Measurements from ENCODE around the gene FBLN2. TPM values are rescaled to one million over a fixed set of nuclear protein-coding genes. Genes with fewer than 3 reads are reported as not detected.

Gene FBLN2
- polyA plus RNA-seq, 3 donors: 0.08 TPM; not detected in 2

- Mint-ChIP-seq H3K9me3 (no peaks in the 10 kb centered on the region), H3K4me1 (no peaks in the 10 kb centered on the region), H3K27me3 (ENCODE audit: low read depth in 3 of 3) (peaks cover 0 to 6% (median 2%) of the 10 kb centered on the region in 3 donors), H3K4me3 (no peak overlapping the region), H3K27ac (no peak overlapping the region), H3K36me3 (no peaks in the 10 kb centered on the region)
- no peak for DNase-seq
- Histone ChIP-seq H3K9ac (ENCODE audit: insufficient read depth, low read length, poor library complexity, severe bottlenecking) (no peak overlapping the region), H3K9me3 (replicated peaks in 1 of 2; ENCODE audit: control insufficient read depth in 1 of 2, insufficient read depth in 1 of 2, low read length in 2 of 2) (no peaks in the 10 kb centered on the region), H3K4me2 (replicated peaks; ENCODE audit: extremely low read depth, low read length, poor library complexity, severe bottlenecking) (no peak overlapping the region), H3K36me3 (replicated peaks in 1 of 2; ENCODE audit: control insufficient read depth in 1 of 2, insufficient read depth in 2 of 2, low read length in 2 of 2) (no peaks in the 10 kb centered on the region), H3K27ac (ENCODE audit: low read depth in 1 of 2, low read length in 2 of 2) (no peak overlapping the region), H3K4me3 (replicated peaks in 1 of 3; ENCODE audit: low read depth in 2 of 3, low read length in 3 of 3) (no peak overlapping the region), H3K27me3 (ENCODE audit: control insufficient read depth in 2 of 2, insufficient read depth in 2 of 2, low read length in 2 of 2) (no peaks in the 10 kb centered on the region), H2AFZ (ENCODE audit: insufficient read depth, low read depth, low read length, poor library complexity, severe bottlenecking) (no peak overlapping the region), H3K79me2 (ENCODE audit: insufficient read depth, low read length) (no peaks in the 10 kb centered on the region), H3K4me1 (ENCODE audit: control insufficient read depth in 1 of 2, insufficient read depth in 2 of 2, low read length in 2 of 2) (no peaks in the 10 kb centered on the region), H4K20me1 (ENCODE audit: insufficient read depth, low read length) (no peaks in the 10 kb centered on the region)
- intact Hi-C loops (cut with micrococcal nuclease): no loop called here
- TF ChIP-seq, protein P1, sequence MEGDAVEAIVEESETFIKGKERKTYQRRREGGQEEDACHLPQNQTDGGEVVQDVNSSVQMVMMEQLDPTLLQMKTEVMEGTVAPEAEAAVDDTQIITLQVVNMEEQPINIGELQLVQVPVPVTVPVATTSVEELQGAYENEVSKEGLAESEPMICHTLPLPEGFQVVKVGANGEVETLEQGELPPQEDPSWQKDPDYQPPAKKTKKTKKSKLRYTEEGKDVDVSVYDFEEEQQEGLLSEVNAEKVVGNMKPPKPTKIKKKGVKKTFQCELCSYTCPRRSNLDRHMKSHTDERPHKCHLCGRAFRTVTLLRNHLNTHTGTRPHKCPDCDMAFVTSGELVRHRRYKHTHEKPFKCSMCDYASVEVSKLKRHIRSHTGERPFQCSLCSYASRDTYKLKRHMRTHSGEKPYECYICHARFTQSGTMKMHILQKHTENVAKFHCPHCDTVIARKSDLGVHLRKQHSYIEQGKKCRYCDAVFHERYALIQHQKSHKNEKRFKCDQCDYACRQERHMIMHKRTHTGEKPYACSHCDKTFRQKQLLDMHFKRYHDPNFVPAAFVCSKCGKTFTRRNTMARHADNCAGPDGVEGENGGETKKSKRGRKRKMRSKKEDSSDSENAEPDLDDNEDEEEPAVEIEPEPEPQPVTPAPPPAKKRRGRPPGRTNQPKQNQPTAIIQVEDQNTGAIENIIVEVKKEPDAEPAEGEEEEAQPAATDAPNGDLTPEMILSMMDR (IDR thresholded peaks at IDR 0.05): no peak
- 97% methylated on average over 8 of the region's 8 CpGs for WGBS (ENCODE audit: insufficient coverage)
Measured at GRCh38 chr3:13584427-13584891, 35.5 kb downstream of the FBLN2 start.

GRCh38 chr3:13584901-13585300, 36.0 kb downstream of the FBLN2 start:
- no peaks in the 10 kb centered on the region for H3K27me3 ChIP-seq (ENCODE audit: control insufficient read depth in 2 of 2, insufficient read depth in 2 of 2, low read length in 2 of 2)
- no peak overlapping the region for H2AFZ ChIP-seq (ENCODE audit: insufficient read depth, low read depth, low read length, poor library complexity, severe bottlenecking)
- H3K9ac ChIP-seq (ENCODE audit: insufficient read depth, low read length, poor library complexity, severe bottlenecking): no peak overlapping the region
- no peaks in the 10 kb centered on the region for H4K20me1 ChIP-seq (ENCODE audit: insufficient read depth, low read length)
- no peak overlapping the region for H3K4me3 Mint-ChIP-seq
- no peaks in the 10 kb centered on the region for H3K9me3 Mint-ChIP-seq
- H3K27ac ChIP-seq (ENCODE audit: low read depth in 1 of 2, low read length in 2 of 2): no peak overlapping the region
- no peaks in the 10 kb centered on the region for H3K36me3 ChIP-seq (replicated peaks in 1 of 2; ENCODE audit: control insufficient read depth in 1 of 2, insufficient read depth in 2 of 2, low read length in 2 of 2)
- WGBS (ENCODE audit: insufficient coverage): 92% methylated on average over 2 of the region's 5 CpGs
- no peaks in the 10 kb centered on the region for H3K79me2 ChIP-seq (ENCODE audit: insufficient read depth, low read length)
- TF ChIP-seq, protein P1 (IDR thresholded peaks at IDR 0.05): no peak
- H3K9me3 ChIP-seq (replicated peaks in 1 of 2; ENCODE audit: control insufficient read depth in 1 of 2, insufficient read depth in 1 of 2, low read length in 2 of 2): no peaks in the 10 kb centered on the region
- H3K4me3 ChIP-seq (replicated peaks in 1 of 3; ENCODE audit: low read depth in 2 of 3, low read length in 3 of 3): no peak overlapping the region
- H3K4me2 ChIP-seq (replicated peaks; ENCODE audit: extremely low read depth, low read length, poor library complexity, severe bottlenecking): no peak overlapping the region
- H3K27ac Mint-ChIP-seq: no peak overlapping the region
- DNase-seq: no peak
- intact Hi-C loops (cut with micrococcal nuclease): no loop called here
- H3K27me3 Mint-ChIP-seq (ENCODE audit: low read depth in 3 of 3): peaks cover 0 to 3% (median 2%) of the 10 kb centered on the region in 3 donors
- no peaks in the 10 kb centered on the region for H3K36me3 Mint-ChIP-seq
- no peaks in the 10 kb centered on the region for H3K4me1 ChIP-seq (ENCODE audit: control insufficient read depth in 1 of 2, insufficient read depth in 2 of 2, low read length in 2 of 2)
- no peaks in the 10 kb centered on the region for H3K4me1 Mint-ChIP-seq

Measured in CD14-positive monocyte (primary cell).